HG03558 (cell line): Measurements from ENCODE around the gene USP5.
A peak's percentile ranks its signal among the peaks of the same experiment; 100 is the strongest.
"Not testable (repeated sequence)": the region's sequence is repeated elsewhere in the genome, so short reads cannot be mapped to it uniquely, and the experiment has no call there.

Experiments
- ATAC-seq: cut with Tn5 transposase; IDR thresholded peaks from one replicate; pipeline ENCODE4 v1.9.1; 2021; ENCODE audit warnings: moderate number of reproducible peaks; ENCODE audit not compliant: unreplicated experiment; ENCODE audit errors: extremely low read depth

The USP5 gene

GRCh38 chr12:6861391-6861790 lies 9.4 kb downstream of the USP5 start:
- ATAC-seq, result no peak

GRCh38 chr12:6863033-6863432 lies 11.1 kb downstream of the USP5 start:
- no peak for ATAC-seq

GRCh38 chr12:6863586-6864321 lies 11.8 kb downstream of the USP5 start:
- no peak for ATAC-seq

GRCh38 chr12:6865307-6865706 lies 13.4 kb downstream of the USP5 start:
- ATAC-seq, result not testable (repeated sequence)

GRCh38 chr12:6866163-6866919 lies 14.4 kb downstream of the USP5 start:
- no peak for ATAC-seq

GRCh38 chr12:6866920-6867412 lies 15.0 kb downstream of the USP5 start:
- no peak for ATAC-seq

GRCh38 chr12:6867413-6868210 lies 15.7 kb downstream of the USP5 start, which contains the start of gene TPI1:
Gene TPI1, plus strand, starts transcription at chr12:6867531. Its CDS starts 36 bp downstream, at chr12:6867567.
- no peak for ATAC-seq

GRCh38 chr12:6868211-6869048 lies 16.5 kb downstream of the USP5 start:
- no peak for ATAC-seq

- ATAC-seq, result no peak
Measured at GRCh38 chr12:6869049-6870021, 17.4 kb downstream of the USP5 start.

- not testable (repeated sequence) for ATAC-seq
Measured at GRCh38 chr12:6870304-6870703, 18.4 kb downstream of the USP5 start.

- no peak for ATAC-seq
Measured at GRCh38 chr12:6871052-6871957, 19.4 kb downstream of the USP5 start.

- ATAC-seq, result no peak
Measured at GRCh38 chr12:6872073-6873048, 20.4 kb downstream of the USP5 start.

- peak; percentile 61 for ATAC-seq
Measured at GRCh38 chr12:6873094-6874014, 21.4 kb downstream of the USP5 start, which contains the start of gene SPSB2. Gene SPSB2, minus strand, starts transcription at chr12:6873303. Its CDS starts 402 bp downstream, at chr12:6872901.

- ATAC-seq, result not testable (repeated sequence)
Measured at GRCh38 chr12:6874015-6874368, 22.0 kb downstream of the USP5 start.

GRCh38 chr12:6879824-6880223 lies 27.9 kb downstream of the USP5 start:
- ATAC-seq, result not testable (repeated sequence)
